ENCODE measurements around the gene BPIFB2.
"Not testable (repeated sequence)": the region's sequence is repeated elsewhere in the genome, so short reads cannot be mapped to it uniquely, and the experiment has no call there.

The BPIFB2 gene

GRCh38 chr20:33007376-33008335 lies at the start of gene BPIFB2:
BPIFB2 (plus strand) TSS chr20:33007704; CDS start chr20:33008575, 871 bp downstream.
- DNase-seq, result no peak

DNA sequence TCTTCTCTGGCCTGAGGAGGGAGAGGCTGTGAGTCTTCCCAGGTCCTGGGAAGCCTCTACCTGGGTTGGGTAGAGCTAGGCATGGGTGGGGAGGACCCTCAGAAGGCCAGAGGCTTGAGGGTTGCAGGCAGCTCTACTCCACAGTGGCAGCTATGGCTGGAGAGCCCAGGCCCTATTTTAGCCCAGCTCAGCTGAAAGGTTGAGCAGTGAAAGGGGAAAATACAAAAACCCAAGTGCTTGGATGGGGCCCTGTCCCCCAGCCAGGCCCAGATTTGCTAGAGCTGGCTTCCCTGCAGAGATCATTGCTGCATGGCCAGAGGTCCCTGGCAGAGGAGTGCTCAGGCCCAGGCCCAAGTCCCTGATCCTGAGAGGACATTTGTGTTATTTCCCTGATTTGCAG lies 48.9 kb upstream of the BPIFB2 start:
- DNase-seq, result no peak

DNA sequence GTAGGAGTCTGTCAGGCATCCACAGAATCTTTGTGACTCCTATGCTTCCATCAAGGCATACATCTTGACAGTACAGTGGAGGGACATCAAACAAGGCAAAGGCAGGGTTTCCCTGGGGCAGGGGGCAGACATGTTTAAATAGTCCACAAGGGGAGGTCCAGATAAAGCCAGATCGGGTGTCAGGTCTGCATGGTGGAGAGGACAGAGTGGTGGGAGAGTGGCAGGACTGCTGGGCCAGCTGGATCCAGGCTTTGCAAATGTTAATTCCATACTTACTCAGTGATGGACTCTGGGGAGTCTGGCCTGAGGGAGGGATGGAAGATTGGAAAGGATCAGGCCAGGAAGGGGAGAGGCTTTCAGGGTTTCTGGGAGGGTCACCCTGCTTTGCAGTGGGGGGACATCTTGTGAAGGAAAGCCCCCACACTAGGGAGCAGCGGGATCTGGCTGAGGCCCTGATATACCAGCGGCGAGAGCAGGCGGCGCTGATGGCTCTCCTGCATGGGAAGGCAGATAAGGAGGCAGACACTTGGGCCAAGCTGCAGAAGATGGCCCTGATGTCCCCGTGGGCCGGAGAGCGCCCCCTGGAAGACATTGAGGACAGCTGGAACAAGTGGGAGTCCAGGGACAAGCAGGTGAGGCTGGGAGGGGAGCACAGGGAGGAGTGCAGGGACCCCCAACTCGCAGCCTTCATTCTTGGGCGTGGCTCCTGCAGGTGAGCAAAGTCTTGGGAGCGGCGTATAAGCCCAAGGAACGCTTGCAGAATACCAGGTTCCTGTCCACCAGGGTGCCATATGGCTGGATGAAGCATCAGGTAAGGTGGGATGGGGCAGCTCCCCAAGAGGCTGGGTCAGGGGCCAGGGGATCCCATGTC lies 47.9 kb upstream of the BPIFB2 start:
- no peak for DNase-seq

DNA sequence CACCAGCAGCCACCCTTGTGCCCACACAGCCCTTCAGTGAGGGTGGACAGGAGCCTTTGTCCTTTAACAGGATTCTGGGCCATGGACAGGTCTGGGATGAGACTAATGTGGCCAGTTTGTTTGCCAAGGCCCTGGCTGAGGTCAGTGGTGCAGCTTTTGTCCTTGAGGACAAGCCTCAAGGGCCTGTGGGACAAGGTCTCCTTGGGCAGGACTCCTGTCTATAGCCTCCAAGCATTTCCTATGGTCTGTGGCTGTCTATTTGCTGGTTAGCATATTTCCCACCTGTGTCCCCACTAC lies 47.3 kb upstream of the BPIFB2 start:
- no peak for DNase-seq

DNA sequence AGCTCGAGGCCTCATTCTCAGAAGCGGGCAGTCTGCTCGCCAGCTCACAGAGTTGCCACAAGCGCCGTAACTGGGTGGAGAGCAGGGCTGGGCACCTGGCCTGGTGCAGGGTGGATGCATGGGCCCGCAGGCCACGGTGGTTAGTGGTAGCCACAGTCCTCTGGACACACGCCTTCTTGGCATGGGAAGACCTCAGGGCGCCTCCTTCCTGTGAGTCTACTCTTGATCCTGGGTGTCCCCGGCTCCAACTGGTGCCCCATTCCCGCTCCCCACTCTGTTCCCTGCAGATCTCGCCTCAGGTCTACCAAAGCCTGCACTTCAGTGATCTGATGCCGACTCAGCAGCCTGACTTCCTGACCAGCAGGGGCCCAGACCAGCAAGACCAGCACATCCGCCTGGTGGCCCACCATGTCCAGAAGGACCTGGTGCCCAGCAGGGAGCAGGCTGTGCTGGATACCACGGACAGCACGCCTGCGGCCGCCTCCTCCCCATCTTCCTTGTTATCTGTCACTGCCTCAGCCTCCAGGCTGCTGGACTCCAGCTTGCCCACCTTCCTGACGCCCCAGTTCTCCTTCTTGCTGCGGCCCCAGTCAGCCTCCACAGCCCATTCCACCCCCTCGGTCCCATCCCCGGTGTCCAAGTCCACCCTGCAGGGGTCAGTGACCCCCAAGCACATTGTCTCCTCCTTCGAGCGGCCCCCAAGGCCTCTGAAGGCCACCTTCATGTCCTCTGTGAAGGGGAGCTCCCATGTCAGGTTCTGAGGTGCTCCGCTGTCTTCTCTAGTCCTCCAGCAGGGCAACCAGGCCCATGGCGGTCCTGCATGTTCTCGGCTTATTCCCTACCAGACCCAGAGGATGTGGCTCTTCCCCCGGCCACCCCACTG lies 46.4 kb upstream of the BPIFB2 start:
- no peak for DNase-seq

DNA sequence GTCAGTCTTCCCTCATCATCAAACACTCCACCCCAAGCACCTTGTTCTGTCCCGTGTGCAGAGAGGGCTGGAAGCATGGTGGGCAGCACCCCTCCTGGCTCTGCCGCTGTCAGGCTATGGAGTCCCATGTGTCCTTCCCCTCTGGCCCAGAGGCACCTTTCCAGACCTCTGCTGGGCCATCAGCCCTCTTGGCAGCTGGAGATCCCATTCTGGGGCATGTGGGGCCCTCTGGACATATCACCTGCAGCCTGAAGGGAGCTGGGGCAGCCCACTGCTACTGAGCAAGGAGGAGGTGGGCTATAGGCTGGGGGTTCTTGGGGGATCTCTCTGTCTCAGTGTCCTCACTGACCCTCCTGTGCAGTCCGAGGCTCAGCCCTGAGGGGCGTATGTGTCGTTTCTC lies 45.5 kb upstream of the BPIFB2 start:
- no peak for DNase-seq

- not testable (repeated sequence) for DNase-seq
Measured at GRCh38 chr20:32962646-32963045, 44.9 kb upstream of the BPIFB2 start.

DNA sequence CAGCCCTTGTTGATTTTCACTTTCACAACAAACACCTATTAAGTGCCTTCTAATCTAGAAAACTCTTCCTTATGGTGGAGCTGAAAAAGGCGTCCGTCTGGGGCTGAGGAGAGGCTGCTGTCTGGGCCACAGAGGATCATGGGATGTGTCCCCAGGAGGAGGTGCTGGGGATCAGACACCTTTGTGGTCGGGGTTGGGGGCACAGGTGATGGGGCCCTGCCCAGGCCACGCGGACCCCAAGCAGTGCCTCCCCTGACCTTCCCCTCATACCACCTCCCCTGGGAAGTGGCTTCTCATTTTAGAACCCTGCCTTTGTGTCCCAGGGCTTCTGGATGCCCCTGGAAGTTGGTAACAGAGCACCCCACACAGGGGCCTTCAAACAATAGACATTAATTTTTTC lies 44.3 kb upstream of the BPIFB2 start:
- no peak for DNase-seq

GRCh38 chr20:32964575-32964974 lies 42.9 kb upstream of the BPIFB2 start:
- no peak for DNase-seq

DNA sequence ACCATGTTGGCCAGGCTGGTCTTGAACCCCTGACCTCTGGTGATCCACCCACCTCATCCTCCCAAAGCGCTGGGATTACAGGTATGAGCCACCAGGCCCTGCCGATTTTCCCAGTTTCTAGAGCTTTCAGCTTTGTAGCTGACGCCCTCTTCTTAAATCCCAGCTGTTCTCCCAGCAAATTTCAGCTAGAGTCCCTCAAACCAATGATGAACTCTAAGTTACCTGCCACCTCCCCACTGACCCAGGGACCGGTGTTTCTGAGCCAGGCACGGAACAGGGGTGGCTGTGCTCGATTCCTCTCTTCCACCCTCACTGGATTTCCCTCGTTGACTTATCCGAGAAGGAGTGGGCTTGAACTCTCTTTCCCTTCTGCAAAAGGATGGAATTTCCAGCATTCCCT lies 42.4 kb upstream of the BPIFB2 start:
- DNase-seq, result no peak

- DNase-seq, result no peak
Measured at GRCh38 chr20:32965581-32966373, 41.7 kb upstream of the BPIFB2 start.

- DNase-seq, result no peak
Measured at GRCh38 chr20:32966382-32966781, 41.1 kb upstream of the BPIFB2 start.

GRCh38 chr20:32966881-32967781 lies 40.4 kb upstream of the BPIFB2 start:
- no peak for DNase-seq

DNA sequence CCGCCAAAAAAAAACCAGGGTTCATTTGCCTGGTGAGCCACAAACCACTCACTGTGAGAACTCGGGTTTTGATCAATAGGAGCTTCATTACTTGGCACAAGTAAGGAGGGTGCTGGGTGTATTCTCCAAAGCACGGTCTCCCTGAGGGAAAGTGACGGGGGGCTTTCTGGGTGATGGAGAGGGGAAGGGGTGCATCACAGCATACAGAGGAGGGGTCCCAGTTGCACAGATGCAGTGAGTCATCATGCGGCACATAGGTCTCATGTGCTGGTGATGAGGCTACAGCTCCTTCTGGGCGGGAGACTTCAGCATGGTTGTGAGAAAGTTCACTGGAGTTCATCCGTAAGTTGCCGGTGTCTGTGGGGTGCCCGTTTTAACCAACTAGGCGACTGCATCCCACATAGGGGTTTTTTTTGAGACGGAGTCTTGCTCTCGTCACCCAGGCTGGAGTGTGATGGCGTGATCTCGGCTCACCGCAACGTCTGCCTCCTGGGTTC lies 39.5 kb upstream of the BPIFB2 start:
- DNase-seq, result no peak

- no peak for DNase-seq
Measured at GRCh38 chr20:32968478-32969241, 38.8 kb upstream of the BPIFB2 start.

DNA sequence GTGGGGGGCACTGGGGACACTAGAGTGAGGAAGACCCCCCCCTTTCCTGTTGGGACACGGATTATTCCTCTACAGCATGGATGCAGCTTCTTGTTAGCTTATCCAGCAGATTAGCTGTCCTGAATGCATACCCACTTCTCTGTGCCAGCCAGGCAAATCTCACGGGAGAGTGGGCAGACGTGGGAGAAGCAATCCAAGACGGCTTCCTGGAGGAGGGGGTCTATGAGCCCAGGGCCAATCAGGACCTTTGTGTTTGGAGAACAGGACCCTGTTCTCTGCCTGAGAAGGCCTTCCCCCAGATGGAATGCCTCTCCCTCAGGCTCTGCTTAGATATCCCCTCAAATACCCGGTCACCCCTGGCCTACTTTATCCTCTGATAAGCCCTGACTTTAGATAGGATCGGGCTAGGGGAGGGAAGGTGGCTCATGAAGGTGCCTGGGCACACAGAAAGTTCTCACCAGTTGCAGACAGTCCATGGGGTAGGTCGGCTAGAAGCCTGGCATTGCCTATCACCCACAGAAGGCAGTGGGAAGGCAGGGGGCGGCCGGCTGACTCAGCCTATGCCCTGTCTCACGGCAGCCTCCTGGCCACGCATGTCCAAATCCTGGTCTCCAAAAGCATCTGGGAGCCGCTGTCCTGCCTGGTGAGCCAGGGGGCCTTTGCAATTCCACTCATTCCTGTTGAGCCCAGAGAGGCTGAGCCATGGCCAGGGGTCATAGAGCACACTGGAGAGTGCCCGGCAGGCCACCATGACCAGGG lies 38.0 kb upstream of the BPIFB2 start:
- DNase-seq, result no peak

- no peak for DNase-seq
Measured at GRCh38 chr20:32970115-32970972, 37.2 kb upstream of the BPIFB2 start.

DNA sequence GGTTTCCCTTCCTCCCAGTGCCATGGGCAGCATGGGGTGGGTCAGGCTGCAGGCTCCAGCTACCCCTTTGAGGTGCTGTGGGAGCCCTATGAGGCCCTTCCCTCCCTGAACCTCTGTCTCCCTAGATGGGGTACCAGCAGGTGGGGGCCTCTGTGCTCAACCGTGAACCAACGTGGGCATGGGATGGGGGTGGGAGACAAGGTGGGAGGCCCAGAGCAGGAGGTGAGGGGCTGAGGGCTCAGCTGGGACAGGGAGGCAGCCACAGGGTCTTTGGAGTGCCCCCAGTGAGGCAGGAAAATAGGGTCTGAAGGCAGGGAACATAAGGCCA lies 36.6 kb upstream of the BPIFB2 start:
- DNase-seq, result no peak

Measured in NCI-H2029 treated with DMSO at 0.1 percent for 48 hours (cell line).